HEK293 (cell line): Measurements from ENCODE around the gene SLFN11.
"Not testable (repeated sequence)": the region's sequence is repeated elsewhere in the genome, so short reads cannot be mapped to it uniquely, and the experiment has no call there.

ENCODE experiments used
- CTCF ChIA-PET: fragments of 350-600 bp; formaldehyde crosslinking; extraction: SDS; loops from one replicate; lab custom pipeline; 2021; ENCODE audit warnings: antibody characterized with exemption; lab: Yijun Ruan, JAX
- POLR2A ChIA-PET: fragments of 300-600 bp; formaldehyde crosslinking; extraction: SDS; loops from one replicate; lab custom pipeline; 2020; ENCODE audit warnings: antibody characterized with exemption, inconsistent platforms; lab: Yijun Ruan, JAX
- H3K27ac ChIP-seq: fragments of 200-500 bp; sonication (Bioruptor generic); 2 replicates; pipeline ENCODE4 v1.5.1; 2014; ENCODE audit warnings: low read depth, low read length, control low read depth, inconsistent platforms; ENCODE audit errors: extremely low read depth
- H3K36me3 ChIP-seq, 2 experiments: fragments of 200-500 bp in 1 of 2; sonication (Bioruptor generic) in 1 of 2; 1 replicate in 1 of 2; 2 replicates in 1 of 2; pipeline ENCODE4 v1.5.1; 2014 to 2017; ENCODE audit warnings: inconsistent platforms in 2 of 2, low read length in 2 of 2; ENCODE audit not compliant: control insufficient read depth in 2 of 2, insufficient read depth in 1 of 2
- H3K4me1 ChIP-seq: fragments of 200-500 bp; sonication (Bioruptor generic); 2 replicates; pipeline ENCODE4 v1.5.1; 2014; ENCODE audit warnings: mild to moderate bottlenecking, low read length, inconsistent platforms; ENCODE audit not compliant: control insufficient read depth, insufficient read depth
- H3K4me3 ChIP-seq: 2 replicates; pipeline ENCODE4 v1.5.1; 2011; ENCODE audit warnings: low read depth, mild to moderate bottlenecking, control low read depth, low read length, moderate library complexity
- H3K9me3 ChIP-seq: fragments of 200-500 bp; sonication (Bioruptor generic); 2 replicates; pipeline ENCODE4 v1.5.1; 2014; ENCODE audit warnings: low read depth, low read length, inconsistent platforms; ENCODE audit not compliant: control insufficient read depth, insufficient read depth
- PATZ1 ChIP-seq: fragments of 450-650 bp; formaldehyde crosslinking; IDR thresholded peaks from 2 replicates; pipeline ENCODE4 v1.5.1; 2016; ENCODE audit warnings: missing biosample characterization, missing genetic modification characterization
- SP7 ChIP-seq: fragments of 450-650 bp; formaldehyde crosslinking; IDR thresholded peaks from 2 replicates; pipeline ENCODE4 v1.5.1; 2016; ENCODE audit warnings: missing biosample characterization, missing genetic modification characterization
- ZNF19 ChIP-seq: fragments of 450-650 bp; formaldehyde crosslinking; IDR thresholded peaks from 2 replicates; pipeline ENCODE4; 2016; ENCODE audit warnings: missing biosample characterization, missing genetic modification characterization, low read depth
- ZNF211 ChIP-seq: fragments of 450-650 bp; formaldehyde crosslinking; IDR thresholded peaks from 2 replicates; pipeline ENCODE4 v1.5.1; 2016; ENCODE audit warnings: low read depth, missing biosample characterization, missing genetic modification characterization
- ZNF24 ChIP-seq: fragments of 450-650 bp; formaldehyde crosslinking; IDR thresholded peaks from 2 replicates; pipeline ENCODE4 v1.5.1; 2016; ENCODE audit warnings: missing biosample characterization, missing genetic modification characterization
- ZNF391 ChIP-seq: fragments of 450-650 bp; formaldehyde crosslinking; IDR thresholded peaks from 2 replicates; pipeline ENCODE4 v1.5.1; 2016; ENCODE audit warnings: low read depth, missing biosample characterization, missing genetic modification characterization, borderline replicate concordance
- ZNF473 ChIP-seq: fragments of 450-650 bp; formaldehyde crosslinking; IDR thresholded peaks from 2 replicates; pipeline ENCODE4 v1.5.1; 2017; ENCODE audit warnings: missing biosample characterization, missing genetic modification characterization
- ZNF585B ChIP-seq: fragments of 450-650 bp; formaldehyde crosslinking; IDR thresholded peaks from 2 replicates; pipeline ENCODE4 v1.5.1; 2016; ENCODE audit warnings: missing biosample characterization, missing genetic modification characterization
- ZNF626 ChIP-seq: fragments of 450-650 bp; sonication (Bioruptor Pico); formaldehyde crosslinking; IDR thresholded peaks from 2 replicates; pipeline ENCODE4 v1.5.1; 2018; ENCODE audit warnings: missing biosample characterization, missing genetic modification characterization, inconsistent platforms
- ZNF677 ChIP-seq: fragments of 450-650 bp; IDR thresholded peaks from 2 replicates; pipeline ENCODE4 v1.5.0; 2018; ENCODE audit warnings: missing biosample characterization, mild to moderate bottlenecking, missing genetic modification characterization, moderate library complexity
- ZSCAN16 ChIP-seq: fragments of 450-650 bp; formaldehyde crosslinking; IDR thresholded peaks from 2 replicates; pipeline ENCODE4 v1.5.1; 2016; ENCODE audit warnings: missing biosample characterization, missing genetic modification characterization
- TF ChIP-seq, protein P1 (sequence below): fragments of 450-650 bp; formaldehyde crosslinking; IDR thresholded peaks from 2 replicates; pipeline ENCODE4 v1.5.1; 2017; ENCODE audit warnings: missing biosample characterization, missing genetic modification characterization
- TF ChIP-seq, protein P2 (sequence below): fragments of 450-650 bp; IDR thresholded peaks from 2 replicates; pipeline ENCODE4 v1.5.1; 2018; ENCODE audit warnings: missing biosample characterization, mild to moderate bottlenecking, missing genetic modification characterization
- TF ChIP-seq, protein P3 (sequence below): fragments of 450-650 bp; formaldehyde crosslinking; conservative IDR thresholded peaks from 2 replicates; pipeline ENCODE4 v1.5.1; 2016; ENCODE audit warnings: low read depth, missing biosample characterization, missing genetic modification characterization

SLFN11 gene

DNA sequence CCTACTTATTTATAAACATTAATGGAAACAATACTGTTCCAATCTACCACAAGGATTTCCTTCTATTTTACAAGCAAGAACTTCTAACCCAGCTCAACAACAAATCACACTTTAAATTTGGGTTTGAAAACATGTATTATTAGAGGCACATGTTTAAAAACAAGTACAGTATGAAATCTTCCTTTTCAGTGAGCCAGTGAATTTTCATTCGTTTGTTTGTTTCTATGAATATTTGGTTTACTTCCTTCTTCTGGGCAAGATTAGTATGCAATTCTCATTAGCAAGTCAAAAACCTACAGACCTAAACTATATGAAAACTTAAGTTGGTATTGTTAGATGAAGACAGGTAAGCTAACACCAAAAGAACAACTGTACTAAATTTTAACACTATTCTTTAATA, 33.1 kb upstream of the SLFN11 start:
- no peak for TF ChIP-seq SP7 (tag by site-specific recombination)
- Histone ChIP-seq H3K4me3 (no peak overlapping the region), H3K4me1 (no peaks in the 10 kb centered on the region), H3K27ac (no peak overlapping the region), H3K9me3 (no peaks in the 10 kb centered on the region), H3K36me3 (peaks cover 0 to 4% of the 10 kb centered on the region in 2 experiments; a peak in 1 of 3 replicates)
- ChIA-PET CTCF (no interaction called here), POLR2A (interaction anchor here (1.2 kb wide), 1 partner anchor 60 kb away, joined by 3 read pairs; no protein-coding TSS in a partner anchor)

DNA sequence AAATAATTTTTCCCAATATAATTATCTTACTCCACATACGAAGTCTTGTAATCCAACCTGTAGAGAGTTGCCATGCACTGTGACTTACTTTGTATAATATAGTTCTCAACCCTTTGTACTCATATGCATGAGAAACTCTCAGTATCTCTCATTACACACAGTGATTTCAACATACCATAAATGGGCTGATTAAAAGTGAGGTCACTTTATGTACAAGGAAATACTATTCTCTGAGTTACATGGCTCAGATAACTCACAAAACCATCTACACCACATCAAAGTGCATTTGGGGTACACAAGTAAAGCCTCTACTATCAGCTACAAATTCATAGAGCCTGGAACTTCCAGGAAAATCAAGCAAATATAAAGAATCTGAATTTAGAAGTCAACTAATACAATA, 30.9 kb upstream of the SLFN11 start:
- POLR2A ChIA-PET: interaction anchor here (2.5 kb wide), 1 partner anchor 31 kb away, joined by 7 read pairs; the partner anchor contains the start of gene SLFN11
- CTCF ChIA-PET: interaction anchor here (0.6 to 0.7 kb wide), 3 partner anchors 116 to 401 kb away, joined by 3 to 6 read pairs (median 4); no protein-coding TSS in a partner anchor

GRCh38 chr17:35393783-35394182, 20.4 kb upstream of the SLFN11 start:
- ChIA-PET CTCF (interaction anchor here (0.7 kb wide), 1 partner anchor 52 kb away, joined by 3 read pairs; no protein-coding TSS in a partner anchor), POLR2A (interaction anchor here (0.8 kb wide), 1 partner anchor 20 kb away, joined by 3 read pairs; the partner anchor contains the start of gene SLFN11)
- H3K4me3 ChIP-seq, H3K4me1 ChIP-seq, H3K27ac ChIP-seq, H3K36me3 ChIP-seq, H3K9me3 ChIP-seq: not testable (repeated sequence)

More for the DNA sequence above, 30.9 kb upstream of the SLFN11 start:
- TF ChIP-seq, protein P1, sequence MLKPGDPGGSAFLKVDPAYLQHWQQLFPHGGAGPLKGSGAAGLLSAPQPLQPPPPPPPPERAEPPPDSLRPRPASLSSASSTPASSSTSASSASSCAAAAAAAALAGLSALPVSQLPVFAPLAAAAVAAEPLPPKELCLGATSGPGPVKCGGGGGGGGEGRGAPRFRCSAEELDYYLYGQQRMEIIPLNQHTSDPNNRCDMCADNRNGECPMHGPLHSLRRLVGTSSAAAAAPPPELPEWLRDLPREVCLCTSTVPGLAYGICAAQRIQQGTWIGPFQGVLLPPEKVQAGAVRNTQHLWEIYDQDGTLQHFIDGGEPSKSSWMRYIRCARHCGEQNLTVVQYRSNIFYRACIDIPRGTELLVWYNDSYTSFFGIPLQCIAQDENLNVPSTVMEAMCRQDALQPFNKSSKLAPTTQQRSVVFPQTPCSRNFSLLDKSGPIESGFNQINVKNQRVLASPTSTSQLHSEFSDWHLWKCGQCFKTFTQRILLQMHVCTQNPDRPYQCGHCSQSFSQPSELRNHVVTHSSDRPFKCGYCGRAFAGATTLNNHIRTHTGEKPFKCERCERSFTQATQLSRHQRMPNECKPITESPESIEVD (tag by site-specific recombination): peak; percentile 56; the same call in 1 of the 2 replicates
- TF ChIP-seq ZNF473 (tag by site-specific recombination): no peak
- Histone ChIP-seq H3K4me3 (no peak overlapping the region), H3K36me3 (peaks cover 0 to 4% of the 10 kb centered on the region in 2 experiments; a peak in 1 of 3 replicates), H3K4me1 (no peaks in the 10 kb centered on the region), H3K9me3 (no peaks in the 10 kb centered on the region), H3K27ac (no peak overlapping the region)

DNA sequence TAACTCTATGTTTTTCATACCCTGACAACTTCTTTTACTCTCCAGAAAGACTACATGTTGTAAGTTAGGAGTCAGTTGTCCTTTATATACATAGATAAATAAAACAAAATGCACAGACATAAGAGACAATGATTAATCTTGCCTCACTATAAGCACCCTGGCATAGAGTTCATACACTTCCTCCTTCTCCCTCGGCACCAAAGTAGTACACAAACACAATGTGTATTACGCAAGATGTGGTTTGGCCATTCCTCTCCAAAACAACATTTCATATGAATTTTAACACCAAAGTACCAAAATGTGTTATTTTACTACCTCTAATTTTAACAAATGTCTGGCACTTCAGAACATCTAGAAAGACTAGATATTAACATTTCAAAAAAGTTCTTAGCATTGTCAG, 17.2 kb upstream of the SLFN11 start:
- H3K27ac ChIP-seq: no peak overlapping the region
- TF ChIP-seq, protein P2, sequence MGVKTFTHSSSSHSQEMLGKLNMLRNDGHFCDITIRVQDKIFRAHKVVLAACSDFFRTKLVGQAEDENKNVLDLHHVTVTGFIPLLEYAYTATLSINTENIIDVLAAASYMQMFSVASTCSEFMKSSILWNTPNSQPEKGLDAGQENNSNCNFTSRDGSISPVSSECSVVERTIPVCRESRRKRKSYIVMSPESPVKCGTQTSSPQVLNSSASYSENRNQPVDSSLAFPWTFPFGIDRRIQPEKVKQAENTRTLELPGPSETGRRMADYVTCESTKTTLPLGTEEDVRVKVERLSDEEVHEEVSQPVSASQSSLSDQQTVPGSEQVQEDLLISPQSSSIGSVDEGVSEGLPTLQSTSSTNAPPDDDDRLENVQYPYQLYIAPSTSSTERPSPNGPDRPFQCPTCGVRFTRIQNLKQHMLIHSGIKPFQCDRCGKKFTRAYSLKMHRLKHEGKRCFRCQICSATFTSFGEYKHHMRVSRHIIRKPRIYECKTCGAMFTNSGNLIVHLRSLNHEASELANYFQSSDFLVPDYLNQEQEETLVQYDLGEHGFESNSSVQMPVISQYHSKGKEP (tag by site-specific recombination): no peak
- no peak for TF ChIP-seq ZNF19 (tag by site-specific recombination)
- TF ChIP-seq ZNF211 (tag by site-specific recombination): no peak
- TF ChIP-seq PATZ1: no peak
- no peak for TF ChIP-seq ZNF391
- no peak for TF ChIP-seq ZNF24 (tag by site-specific recombination)
- no peak for TF ChIP-seq ZSCAN16 (tag by site-specific recombination)
- TF ChIP-seq ZNF626 (tag by site-specific recombination): no peak
- TF ChIP-seq ZNF677 (tag by site-specific recombination): no peak
- TF ChIP-seq, protein P3, sequence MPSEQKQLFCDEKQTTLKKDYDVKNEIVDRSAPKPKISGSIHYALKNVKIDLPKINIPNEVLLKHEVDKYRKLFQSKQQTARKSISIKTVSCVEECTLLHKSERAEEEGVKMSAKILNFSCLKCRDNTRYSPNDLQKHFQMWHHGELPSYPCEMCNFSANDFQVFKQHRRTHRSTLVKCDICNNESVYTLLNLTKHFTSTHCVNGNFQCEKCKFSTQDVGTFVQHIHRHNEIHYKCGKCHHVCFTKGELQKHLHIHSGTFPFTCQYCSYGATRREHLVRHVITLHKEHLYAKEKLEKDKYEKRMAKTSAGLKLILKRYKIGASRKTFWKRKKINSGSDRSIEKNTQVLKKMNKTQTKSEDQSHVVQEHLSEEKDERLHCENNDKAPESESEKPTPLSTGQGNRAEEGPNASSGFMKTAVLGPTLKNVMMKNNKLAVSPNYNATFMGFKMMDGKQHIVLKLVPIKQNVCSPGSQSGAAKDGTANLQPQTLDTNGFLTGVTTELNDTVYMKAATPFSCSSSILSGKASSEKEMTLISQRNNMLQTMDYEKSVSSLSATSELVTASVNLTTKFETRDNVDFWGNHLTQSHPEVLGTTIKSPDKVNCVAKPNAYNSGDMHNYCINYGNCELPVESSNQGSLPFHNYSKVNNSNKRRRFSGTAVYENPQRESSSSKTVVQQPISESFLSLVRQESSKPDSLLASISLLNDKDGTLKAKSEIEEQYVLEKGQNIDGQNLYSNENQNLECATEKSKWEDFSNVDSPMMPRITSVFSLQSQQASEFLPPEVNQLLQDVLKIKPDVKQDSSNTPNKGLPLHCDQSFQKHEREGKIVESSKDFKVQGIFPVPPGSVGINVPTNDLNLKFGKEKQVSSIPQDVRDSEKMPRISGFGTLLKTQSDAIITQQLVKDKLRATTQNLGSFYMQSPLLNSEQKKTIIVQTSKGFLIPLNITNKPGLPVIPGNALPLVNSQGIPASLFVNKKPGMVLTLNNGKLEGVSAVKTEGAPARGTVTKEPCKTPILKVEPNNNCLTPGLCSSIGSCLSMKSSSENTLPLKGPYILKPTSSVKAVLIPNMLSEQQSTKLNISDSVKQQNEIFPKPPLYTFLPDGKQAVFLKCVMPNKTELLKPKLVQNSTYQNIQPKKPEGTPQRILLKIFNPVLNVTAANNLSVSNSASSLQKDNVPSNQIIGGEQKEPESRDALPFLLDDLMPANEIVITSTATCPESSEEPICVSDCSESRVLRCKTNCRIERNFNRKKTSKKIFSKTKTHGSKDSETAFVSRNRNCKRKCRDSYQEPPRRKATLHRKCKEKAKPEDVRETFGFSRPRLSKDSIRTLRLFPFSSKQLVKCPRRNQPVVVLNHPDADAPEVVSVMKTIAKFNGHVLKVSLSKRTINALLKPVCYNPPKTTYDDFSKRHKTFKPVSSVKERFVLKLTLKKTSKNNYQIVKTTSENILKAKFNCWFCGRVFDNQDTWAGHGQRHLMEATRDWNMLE (tag by site-specific recombination): no peak
- TF ChIP-seq ZNF585B (tag by site-specific recombination): no peak
- no peaks in the 10 kb centered on the region for H3K36me3 ChIP-seq
- CTCF ChIA-PET: no interaction called here
- POLR2A ChIA-PET: no interaction called here
- H3K4me3 ChIP-seq: no peak overlapping the region
- no peaks in the 10 kb centered on the region for H3K4me1 ChIP-seq
- H3K9me3 ChIP-seq: no peaks in the 10 kb centered on the region; the same call in 1 of the 2 replicates
